RKO (cell line): Measurements from ENCODE around the gene COL6A2.
"Not testable (repeated sequence)": the region's sequence is repeated elsewhere in the genome, so short reads cannot be mapped to it uniquely, and the experiment has no call there.

Experiments used
- DNase-seq: peaks from one replicate; pipeline ENCODE4 v3.0.0-alpha.2; 2016; ENCODE audit warnings: low spot score

Gene COL6A2

DNA sequence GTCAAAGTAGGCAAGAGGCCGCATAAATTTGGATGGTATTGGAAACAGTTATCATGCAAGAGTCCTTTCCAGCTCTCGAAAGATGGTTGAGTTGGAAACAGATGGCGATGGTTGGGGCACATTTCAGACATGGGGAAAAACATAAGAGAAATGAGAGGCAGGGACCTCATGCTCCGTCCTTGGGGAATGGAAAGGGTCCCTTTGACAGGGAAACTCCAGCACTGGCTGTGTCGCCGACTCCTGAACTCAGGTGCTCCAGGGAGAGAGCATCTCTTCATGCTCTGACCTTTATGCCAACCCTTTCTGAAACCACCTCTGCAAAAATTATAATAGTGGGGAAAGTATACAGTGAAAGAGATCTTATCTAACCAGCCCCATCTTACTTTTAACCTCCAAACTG lies 36.8 kb upstream of the COL6A2 start:
- DNase-seq = no peak

DNA sequence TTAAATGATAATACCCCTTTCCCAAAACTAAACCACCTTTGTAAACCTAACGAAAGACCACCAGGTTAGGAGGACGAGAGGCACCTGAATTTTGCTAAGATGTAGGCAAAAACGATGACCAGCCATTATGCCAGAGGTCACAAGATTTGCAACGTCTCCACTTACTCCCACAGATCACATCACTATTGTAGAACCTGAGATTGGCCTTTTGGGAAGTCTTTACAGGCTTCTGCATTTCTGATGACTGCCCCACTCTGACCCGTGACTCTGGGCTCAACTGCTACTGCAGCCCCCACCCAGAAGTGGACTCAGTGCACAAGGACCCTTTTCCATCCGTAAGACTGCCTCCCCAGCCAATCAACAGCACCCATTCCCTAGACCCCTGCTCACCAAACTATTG lies 36.4 kb upstream of the COL6A2 start:
- DNase-seq = no peak

- DNase-seq = no peak
Observed at GRCh38 chr21:46061950-46062349, 36.0 kb upstream of the COL6A2 start.

DNA sequence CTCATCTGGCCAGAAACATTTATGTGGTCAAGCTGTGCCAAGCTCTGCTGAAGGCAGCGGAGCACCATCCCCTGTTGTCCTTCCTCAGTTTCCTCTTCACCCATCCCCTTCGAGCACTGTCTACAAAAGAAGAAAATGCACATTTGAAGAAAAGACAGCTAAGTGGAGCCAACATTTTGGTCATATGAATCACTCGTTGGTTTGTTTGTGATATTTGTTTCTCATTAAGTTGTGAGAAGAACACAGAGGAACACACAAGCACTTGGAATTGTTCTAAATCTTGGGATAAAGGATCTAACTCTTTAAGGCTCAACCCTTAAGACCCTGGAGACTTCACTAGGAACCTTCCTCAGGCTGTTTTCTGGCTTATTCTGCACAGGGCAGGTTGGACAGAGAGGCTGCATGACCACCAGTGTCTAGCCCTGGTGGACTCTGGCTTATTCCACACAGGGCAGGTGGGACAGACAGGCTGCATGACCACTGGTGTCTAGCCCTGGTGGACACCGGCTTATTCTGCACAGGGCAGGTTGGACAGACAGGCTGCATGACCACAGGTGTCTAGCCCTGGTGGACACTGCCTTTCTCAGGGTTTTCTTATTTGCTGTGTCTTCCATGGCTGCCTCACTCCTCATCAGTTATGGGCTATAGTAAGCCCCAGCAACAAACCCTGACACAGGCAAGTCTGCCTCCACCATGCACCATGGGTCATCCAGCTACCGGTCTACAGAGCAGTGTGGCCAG lies 35.3 kb upstream of the COL6A2 start:
- no peak for DNase-seq

- no peak for DNase-seq
Observed at GRCh38 chr21:46063227-46063626, 34.7 kb upstream of the COL6A2 start.

GRCh38 chr21:46063734-46064680 lies 33.9 kb upstream of the COL6A2 start:
- no peak for DNase-seq

GRCh38 chr21:46064870-46065214 lies 33.1 kb upstream of the COL6A2 start:
- no peak for DNase-seq

DNA sequence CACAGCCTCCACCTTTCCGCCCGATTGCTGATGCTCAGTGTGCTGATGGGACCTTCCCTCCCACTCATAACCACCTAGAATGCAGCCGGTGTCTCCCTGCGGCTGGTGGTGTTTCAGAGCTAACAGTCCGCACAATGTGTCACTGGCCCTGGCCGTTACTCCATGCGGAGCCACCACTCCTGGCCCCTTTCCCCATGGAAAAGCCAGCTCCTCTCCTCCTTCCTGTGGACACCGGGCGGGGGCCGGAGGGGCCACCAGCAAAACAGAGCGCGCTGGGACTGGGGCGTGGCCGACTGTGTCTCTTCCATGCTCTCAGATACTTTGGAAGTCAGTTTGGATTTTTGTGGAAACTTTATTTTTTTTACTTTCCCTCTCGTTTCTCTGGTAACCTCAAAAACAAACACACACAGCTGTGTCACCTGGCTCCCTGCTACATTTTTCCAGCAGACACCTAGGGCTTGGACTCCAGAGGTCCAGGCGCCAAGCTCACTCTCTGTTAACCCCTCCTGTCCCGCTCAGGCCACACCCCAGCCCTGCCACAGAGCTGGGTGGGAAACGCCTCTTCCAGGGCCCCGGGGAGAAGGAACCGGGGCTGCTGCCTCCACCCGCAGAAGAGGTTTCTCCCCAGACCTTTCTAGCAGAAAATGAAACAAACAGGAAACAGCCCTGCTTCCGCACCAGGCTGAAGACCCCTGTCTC lies 32.5 kb upstream of the COL6A2 start:
- DNase-seq = no peak

GRCh38 chr21:46065914-46066551 lies 31.9 kb upstream of the COL6A2 start:
- DNase-seq = no peak

- DNase-seq = no peak
Observed at GRCh38 chr21:46066591-46067331, 31.2 kb upstream of the COL6A2 start.

DNA sequence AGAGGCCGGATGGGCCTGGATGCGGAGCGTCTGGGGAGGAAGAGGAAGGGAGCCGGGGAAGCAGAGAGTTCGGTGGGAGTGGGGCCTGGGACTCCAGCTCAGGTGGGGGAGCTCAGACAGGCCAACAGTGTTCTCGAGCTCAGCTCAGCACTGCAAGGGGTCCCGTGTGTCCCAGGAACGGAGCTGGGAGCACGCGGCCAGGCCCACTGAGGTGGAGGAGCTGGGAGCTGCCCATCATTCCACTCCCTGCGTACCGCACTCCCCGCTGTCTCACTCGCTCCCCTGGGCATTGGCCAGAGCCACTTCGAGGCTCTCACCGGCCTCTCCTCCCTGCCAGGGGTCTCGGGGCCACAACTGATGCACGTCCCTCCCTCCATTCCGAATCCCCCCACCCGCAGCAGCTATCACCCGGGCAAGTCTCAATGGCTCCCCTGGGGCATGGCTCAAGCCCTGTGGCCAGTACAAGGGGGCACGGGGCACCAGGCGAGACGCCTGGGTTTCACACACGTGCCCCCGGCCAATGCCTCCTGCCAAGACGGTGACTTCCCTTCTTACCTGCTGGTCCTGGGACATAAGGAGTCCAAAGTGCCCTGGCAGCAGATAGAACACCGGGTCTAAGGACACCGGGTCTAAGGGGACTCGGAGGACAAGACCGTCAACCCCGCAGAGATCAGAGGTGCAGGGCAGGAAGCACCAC lies 30.3 kb upstream of the COL6A2 start:
- DNase-seq = no peak

GRCh38 chr21:46068516-46069079 lies 29.3 kb upstream of the COL6A2 start:
- no peak for DNase-seq

DNA sequence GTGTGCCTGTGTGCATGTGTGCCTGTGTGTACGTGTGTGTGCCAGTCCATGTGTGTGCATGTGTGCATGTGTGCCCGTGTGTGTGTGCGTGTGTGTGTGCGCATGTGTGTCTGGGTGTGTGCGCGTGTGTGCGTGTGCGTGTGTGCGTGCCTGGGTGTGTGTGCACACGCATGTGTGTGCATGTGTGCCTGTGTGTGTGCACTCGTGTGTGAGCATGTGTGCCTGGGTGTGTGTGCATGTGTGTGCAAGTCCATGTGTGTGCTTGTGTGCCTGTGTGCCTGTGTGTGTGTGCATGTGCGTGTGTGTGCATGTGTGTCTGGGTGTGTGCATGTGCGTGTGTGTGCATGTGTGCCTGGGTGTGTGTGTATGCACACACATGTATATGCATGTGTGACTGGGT lies 28.7 kb upstream of the COL6A2 start:
- DNase-seq = no peak

DNA sequence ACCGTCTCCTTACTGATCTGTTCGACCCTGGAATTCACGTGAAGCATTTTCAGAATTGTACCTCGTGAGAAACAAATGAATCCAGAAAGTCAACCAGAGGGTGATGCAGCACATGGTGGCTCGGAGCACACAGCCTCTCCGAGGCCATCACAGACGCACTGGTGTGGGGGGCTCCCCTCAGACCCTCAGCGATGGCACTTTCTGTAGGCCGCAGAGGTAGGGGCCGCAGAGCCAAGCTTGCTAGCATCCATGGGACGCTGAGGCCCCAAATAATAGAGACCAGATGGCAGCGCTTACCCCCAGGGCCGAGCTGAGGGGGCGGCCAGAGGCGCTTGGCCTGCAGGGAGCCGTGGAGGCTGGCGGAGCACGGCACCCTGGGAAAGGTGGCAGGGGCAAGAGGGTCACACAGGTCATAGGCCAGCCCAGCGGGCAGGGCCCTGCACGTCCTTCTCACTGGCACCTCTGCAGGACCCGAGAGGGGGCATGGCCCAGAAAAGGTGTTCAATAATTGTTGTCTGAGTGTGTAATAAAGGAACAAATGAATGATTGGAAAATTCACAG lies 28.1 kb upstream of the COL6A2 start:
- no peak for DNase-seq

- DNase-seq = no peak
Observed at GRCh38 chr21:46071082-46071481, 26.8 kb upstream of the COL6A2 start.

GRCh38 chr21:46076724-46077123 lies 21.2 kb upstream of the COL6A2 start:
- DNase-seq = not testable (repeated sequence)

GRCh38 chr21:46077674-46078101 lies 20.2 kb upstream of the COL6A2 start:
- no peak for DNase-seq

- DNase-seq = no peak
Observed at GRCh38 chr21:46078322-46078977, 19.5 kb upstream of the COL6A2 start.

GRCh38 chr21:46078978-46079351 lies 18.9 kb upstream of the COL6A2 start:
- DNase-seq = no peak
